ENCODE results near the gene PRPF38B.

PRPF38B gene, protein sequence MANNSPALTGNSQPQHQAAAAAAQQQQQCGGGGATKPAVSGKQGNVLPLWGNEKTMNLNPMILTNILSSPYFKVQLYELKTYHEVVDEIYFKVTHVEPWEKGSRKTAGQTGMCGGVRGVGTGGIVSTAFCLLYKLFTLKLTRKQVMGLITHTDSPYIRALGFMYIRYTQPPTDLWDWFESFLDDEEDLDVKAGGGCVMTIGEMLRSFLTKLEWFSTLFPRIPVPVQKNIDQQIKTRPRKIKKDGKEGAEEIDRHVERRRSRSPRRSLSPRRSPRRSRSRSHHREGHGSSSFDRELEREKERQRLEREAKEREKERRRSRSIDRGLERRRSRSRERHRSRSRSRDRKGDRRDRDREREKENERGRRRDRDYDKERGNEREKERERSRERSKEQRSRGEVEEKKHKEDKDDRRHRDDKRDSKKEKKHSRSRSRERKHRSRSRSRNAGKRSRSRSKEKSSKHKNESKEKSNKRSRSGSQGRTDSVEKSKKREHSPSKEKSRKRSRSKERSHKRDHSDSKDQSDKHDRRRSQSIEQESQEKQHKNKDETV

DNA sequence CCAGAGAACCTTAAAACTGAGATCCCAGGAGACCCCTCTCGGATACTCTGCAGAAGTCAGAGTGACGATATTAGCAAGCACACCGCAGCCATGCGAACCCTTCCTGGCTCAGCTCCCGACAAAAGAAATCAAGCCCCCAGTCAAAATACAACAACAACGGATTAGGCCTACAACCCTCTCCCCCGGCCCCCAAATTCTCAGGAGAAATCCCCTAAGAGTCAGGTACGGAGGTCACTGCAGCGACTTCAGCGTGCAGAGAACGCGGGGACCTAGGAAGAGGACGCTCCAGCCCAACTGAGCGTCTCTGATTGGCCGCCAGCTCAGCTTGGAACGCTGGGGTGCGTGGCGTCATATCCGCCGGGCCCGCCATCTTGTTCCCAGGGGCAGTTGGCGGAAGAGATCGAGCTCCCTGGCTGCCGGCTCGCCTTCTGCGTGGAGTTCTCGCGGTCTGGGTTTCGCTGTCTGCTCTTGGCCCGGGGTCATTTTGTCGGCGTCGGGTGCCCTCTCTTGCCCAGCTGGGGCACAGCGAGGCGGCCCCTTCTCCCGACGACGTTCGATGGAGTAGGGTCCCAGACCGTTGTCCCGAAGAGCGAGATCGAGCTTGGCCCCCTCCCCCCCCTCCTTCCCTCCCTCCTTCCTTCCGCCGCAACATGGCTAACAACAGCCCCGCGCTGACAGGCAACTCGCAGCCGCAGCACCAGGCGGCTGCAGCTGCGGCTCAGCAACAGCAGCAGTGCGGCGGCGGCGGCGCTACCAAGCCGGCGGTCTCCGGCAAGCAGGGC lies at the start of gene PRPF38B:
TSS of gene PRPF38B (plus strand) at position 369 of the 782 bp plus-strand sequence. CDS start at position 651, 282 bp downstream.
- Histone ChIP-seq H3K27ac (ENCODE audit: low read depth, low read length) (peak within 1 kb of the TSS; percentile 90), H3K9me3 (ENCODE audit: low read length) (no peaks in the 10 kb centered on the region), H3K4me3 (ENCODE audit: low read depth in 1 of 2, low read length in 2 of 2) (peak within 1 kb of the TSS; percentile 67 to 97), H3K27me3 (ENCODE audit: control insufficient read depth in 1 of 2, insufficient read depth in 2 of 2, low read length in 2 of 2) (no peaks in the 10 kb centered on the region), H3K9ac (ENCODE audit: low read length) (peak within 1 kb of the TSS; percentile 75), H3K4me1 (ENCODE audit: insufficient read depth, low read length) (peaks cover 23% of the 10 kb centered on the region), H3K36me3 (ENCODE audit: insufficient read depth, low read length) (peaks cover 16% of the 10 kb centered on the region)

DNA sequence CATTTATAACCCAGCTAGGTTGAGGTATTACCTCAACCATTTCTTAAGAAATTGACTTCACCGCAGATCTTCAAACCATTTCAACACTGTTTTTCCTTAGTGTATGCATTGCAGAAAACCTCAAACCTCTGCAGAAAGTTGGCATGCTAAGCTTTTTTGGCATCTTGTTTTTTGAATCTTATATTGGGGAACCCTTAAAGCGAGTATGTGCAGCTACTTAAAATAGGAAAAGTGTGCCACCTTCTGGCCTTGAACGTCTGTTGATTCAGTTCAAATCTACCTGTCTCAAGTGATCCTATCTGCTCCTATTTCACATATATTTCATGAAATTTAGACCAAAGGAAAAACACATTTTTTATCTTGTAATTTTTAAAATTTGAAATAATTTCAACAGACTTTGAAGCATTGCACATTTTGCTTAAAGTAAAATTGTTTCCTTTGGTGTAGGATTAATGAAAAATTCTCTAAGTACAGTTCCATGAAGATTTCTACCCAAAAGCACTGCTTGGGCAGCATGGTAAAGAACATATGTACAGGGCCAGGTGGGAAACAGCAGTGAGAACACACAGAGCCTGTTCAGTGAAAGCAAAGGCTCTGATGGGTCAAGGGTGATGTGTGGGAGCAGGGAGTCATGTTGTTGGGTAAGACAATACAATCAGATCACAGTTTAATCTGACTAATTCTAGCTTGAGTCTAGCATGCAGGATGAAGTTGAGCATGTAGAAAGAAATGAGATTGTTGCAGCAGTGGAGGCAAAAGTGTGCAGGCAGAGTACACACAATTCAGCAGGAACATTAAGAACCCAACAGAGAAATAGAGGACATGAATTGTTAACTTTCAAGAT lies 48.4 kb upstream of the PRPF38B start:
- Histone ChIP-seq H3K36me3 (ENCODE audit: insufficient read depth, low read length) (no peaks in the 10 kb centered on the region), H3K9me3 (ENCODE audit: low read length) (no peaks in the 10 kb centered on the region), H3K27ac (ENCODE audit: low read depth, low read length) (no peak overlapping the region), H3K9ac (ENCODE audit: low read length) (no peak overlapping the region), H3K4me1 (ENCODE audit: insufficient read depth, low read length) (no peaks in the 10 kb centered on the region), H3K27me3 (ENCODE audit: control insufficient read depth in 1 of 2, insufficient read depth in 2 of 2, low read length in 2 of 2) (no peaks in the 10 kb centered on the region), H3K4me3 (ENCODE audit: low read depth in 1 of 2, low read length in 2 of 2) (no peak overlapping the region)

- no peaks in the 10 kb centered on the region for H3K9me3 ChIP-seq (ENCODE audit: low read length)
- no peaks in the 10 kb centered on the region for H3K36me3 ChIP-seq (ENCODE audit: insufficient read depth, low read length)
- no peak overlapping the region for H3K27ac ChIP-seq (ENCODE audit: low read depth, low read length)
- no peaks in the 10 kb centered on the region for H3K27me3 ChIP-seq (ENCODE audit: control insufficient read depth in 1 of 2, insufficient read depth in 2 of 2, low read length in 2 of 2)
- no peaks in the 10 kb centered on the region for H3K4me1 ChIP-seq (ENCODE audit: insufficient read depth, low read length)
- no peak overlapping the region for H3K4me3 ChIP-seq (ENCODE audit: low read depth in 1 of 2, low read length in 2 of 2)
- no peak overlapping the region for H3K9ac ChIP-seq (ENCODE audit: low read length)
These were observed 47.1 kb upstream of the PRPF38B start for GRCh38 chr1:108644984-108645383.

- Histone ChIP-seq H3K36me3 (ENCODE audit: insufficient read depth, low read length) (no peaks in the 10 kb centered on the region), H3K27me3 (ENCODE audit: control insufficient read depth in 1 of 2, insufficient read depth in 2 of 2, low read length in 2 of 2) (no peaks in the 10 kb centered on the region), H3K4me3 (ENCODE audit: low read depth in 1 of 2, low read length in 2 of 2) (no peak overlapping the region), H3K4me1 (ENCODE audit: insufficient read depth, low read length) (no peaks in the 10 kb centered on the region), H3K27ac (ENCODE audit: low read depth, low read length) (no peak overlapping the region), H3K9me3 (ENCODE audit: low read length) (no peaks in the 10 kb centered on the region), H3K9ac (ENCODE audit: low read length) (no peak overlapping the region)
These were observed 46.4 kb upstream of the PRPF38B start for GRCh38 chr1:108645564-108646184.

- no peak overlapping the region for H3K27ac ChIP-seq (ENCODE audit: low read depth, low read length)
- H3K9ac ChIP-seq (ENCODE audit: low read length): no peak overlapping the region
- H3K27me3 ChIP-seq (ENCODE audit: control insufficient read depth in 1 of 2, insufficient read depth in 2 of 2, low read length in 2 of 2): no peaks in the 10 kb centered on the region
- no peaks in the 10 kb centered on the region for H3K4me1 ChIP-seq (ENCODE audit: insufficient read depth, low read length)
- H3K9me3 ChIP-seq (ENCODE audit: low read length): no peaks in the 10 kb centered on the region
- no peak overlapping the region for H3K4me3 ChIP-seq (ENCODE audit: low read depth in 1 of 2, low read length in 2 of 2)
- H3K36me3 ChIP-seq (ENCODE audit: insufficient read depth, low read length): no peaks in the 10 kb centered on the region
These were observed 45.9 kb upstream of the PRPF38B start for GRCh38 chr1:108646265-108646647.

GRCh38 chr1:108646648-108647269 lies 45.4 kb upstream of the PRPF38B start:
- H3K9ac ChIP-seq (ENCODE audit: low read length): no peak overlapping the region
- H3K4me1 ChIP-seq (ENCODE audit: insufficient read depth, low read length): no peaks in the 10 kb centered on the region
- no peaks in the 10 kb centered on the region for H3K27me3 ChIP-seq (ENCODE audit: control insufficient read depth in 1 of 2, insufficient read depth in 2 of 2, low read length in 2 of 2)
- no peak overlapping the region for H3K4me3 ChIP-seq (ENCODE audit: low read depth in 1 of 2, low read length in 2 of 2)
- H3K27ac ChIP-seq (ENCODE audit: low read depth, low read length): no peak overlapping the region
- H3K9me3 ChIP-seq (ENCODE audit: low read length): no peaks in the 10 kb centered on the region
- no peaks in the 10 kb centered on the region for H3K36me3 ChIP-seq (ENCODE audit: insufficient read depth, low read length)

- no peaks in the 10 kb centered on the region for H3K36me3 ChIP-seq (ENCODE audit: insufficient read depth, low read length)
- no peak overlapping the region for H3K27ac ChIP-seq (ENCODE audit: low read depth, low read length)
- no peaks in the 10 kb centered on the region for H3K4me1 ChIP-seq (ENCODE audit: insufficient read depth, low read length)
- no peaks in the 10 kb centered on the region for H3K9me3 ChIP-seq (ENCODE audit: low read length)
- H3K4me3 ChIP-seq (ENCODE audit: low read depth in 1 of 2, low read length in 2 of 2): no peak overlapping the region
- H3K9ac ChIP-seq (ENCODE audit: low read length): no peak overlapping the region
- no peaks in the 10 kb centered on the region for H3K27me3 ChIP-seq (ENCODE audit: control insufficient read depth in 1 of 2, insufficient read depth in 2 of 2, low read length in 2 of 2)
These were observed 38.5 kb upstream of the PRPF38B start for GRCh38 chr1:108653431-108654105.

- no peaks in the 10 kb centered on the region for H3K36me3 ChIP-seq (ENCODE audit: insufficient read depth, low read length)
- H3K4me1 ChIP-seq (ENCODE audit: insufficient read depth, low read length): no peaks in the 10 kb centered on the region
- no peaks in the 10 kb centered on the region for H3K9me3 ChIP-seq (ENCODE audit: low read length)
- H3K27me3 ChIP-seq (ENCODE audit: control insufficient read depth in 1 of 2, insufficient read depth in 2 of 2, low read length in 2 of 2): no peaks in the 10 kb centered on the region
- no peak overlapping the region for H3K9ac ChIP-seq (ENCODE audit: low read length)
- no peak overlapping the region for H3K27ac ChIP-seq (ENCODE audit: low read depth, low read length)
- H3K4me3 ChIP-seq (ENCODE audit: low read depth in 1 of 2, low read length in 2 of 2): no peak overlapping the region
These were observed 34.6 kb upstream of the PRPF38B start for GRCh38 chr1:108657356-108658080.

- peak within 1 kb of the TSS; percentile 85 for H3K27ac ChIP-seq (ENCODE audit: low read depth, low read length)
- H3K27me3 ChIP-seq (ENCODE audit: control insufficient read depth in 1 of 2, insufficient read depth in 2 of 2, low read length in 2 of 2): no peaks in the 10 kb centered on the region
- H3K4me3 ChIP-seq (ENCODE audit: low read depth in 1 of 2, low read length in 2 of 2): peak within 1 kb of the TSS; percentile 62 to 78
- H3K4me1 ChIP-seq (ENCODE audit: insufficient read depth, low read length): no peaks in the 10 kb centered on the region
- no peak within 1 kb of the TSS for H3K9ac ChIP-seq (ENCODE audit: low read length)
- no peaks in the 10 kb centered on the region for H3K36me3 ChIP-seq (ENCODE audit: insufficient read depth, low read length)
- no peaks in the 10 kb centered on the region for H3K9me3 ChIP-seq (ENCODE audit: low read length)
These were observed 31.0 kb upstream of the PRPF38B start, which contains the start of gene HENMT1 for GRCh38 chr1:108661030-108661609. HENMT1 (minus strand) TSS chr1:108661093; CDS start chr1:108659884, 1,209 bp downstream.

Measured in muscle layer of colon (tissue), 2 donors.